ENCODE measurements around the gene TCF4.

TCF4 gene

GRCh38 chr18:55337908-55338521 lies 250.0 kb downstream of the TCF4 start:
- peaks cover 5% of the 10 kb centered on the region; the same call in 1 of the 2 replicates for H3F3A ChIP-seq (ENCODE audit: low read depth)
- H3K9me2 ChIP-seq (replicated peaks; ENCODE audit: low read depth, low read length) = no peaks in the 10 kb centered on the region
- TF ChIP-seq EZH2phosphoT487 (IDR thresholded peaks at IDR 0.05; ENCODE audit: borderline replicate concordance) = no peak
- no peak for TF ChIP-seq CTCF (conservative IDR thresholded peaks at IDR 0.05; ENCODE audit: low read length)
- H3K4me3 ChIP-seq (ENCODE audit: low read length, poor library complexity, severe bottlenecking) = peak overlapping the region; percentile 33
- no peaks in the 10 kb centered on the region for H3K36me3 ChIP-seq (ENCODE audit: insufficient read depth, low read length)
- H3K4me2 ChIP-seq (ENCODE audit: low read depth, low read length, poor library complexity, severe bottlenecking) = peak overlapping the region; percentile 69
- no peaks in the 10 kb centered on the region for H3K9me3 ChIP-seq (ENCODE audit: insufficient read depth, low read depth, low read length)
- no peaks in the 10 kb centered on the region for H4K20me1 ChIP-seq (ENCODE audit: insufficient read depth, low read length, poor library complexity, severe bottlenecking)
- peaks cover 50% of the 10 kb centered on the region for H3K4me1 ChIP-seq (ENCODE audit: insufficient read depth, low read length, poor library complexity, severe bottlenecking)
- no peak overlapping the region for H3K9ac ChIP-seq (ENCODE audit: low read depth, low read length, poor library complexity, severe bottlenecking)
- no peaks in the 10 kb centered on the region; the same call in 1 of the 2 replicates for H3K79me2 ChIP-seq (ENCODE audit: insufficient read depth, low read length)
- H3K27me3 ChIP-seq (ENCODE audit: insufficient read depth, low read length, poor library complexity, severe bottlenecking) = no peaks in the 10 kb centered on the region
- H2AFZ ChIP-seq (ENCODE audit: low read length) = no peak overlapping the region

DNA sequence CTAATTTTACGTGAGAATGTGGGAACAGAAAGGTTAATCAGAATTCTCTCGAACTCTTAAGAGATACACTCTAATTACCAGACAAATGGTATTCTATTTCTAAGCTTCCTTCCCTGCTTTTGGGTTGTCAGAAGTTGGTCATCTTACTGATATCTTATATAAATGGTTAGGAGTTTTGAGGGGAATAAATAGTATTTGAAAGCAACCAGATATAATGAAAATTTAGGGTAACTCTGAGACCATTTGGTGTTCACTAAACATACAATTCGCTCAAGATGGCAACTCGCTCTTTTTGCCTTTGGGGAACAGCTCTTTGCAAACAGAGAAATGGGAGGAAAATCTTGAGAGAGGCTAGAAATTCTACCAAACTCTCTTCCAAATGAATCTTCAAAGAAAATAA lies 250.9 kb downstream of the TCF4 start:
- TF ChIP-seq EZH2phosphoT487 (IDR thresholded peaks at IDR 0.05; ENCODE audit: borderline replicate concordance) = no peak
- TF ChIP-seq CTCF (conservative IDR thresholded peaks at IDR 0.05; ENCODE audit: low read length) = no peak
- Histone ChIP-seq H3K4me2 (ENCODE audit: low read depth, low read length, poor library complexity, severe bottlenecking) (no peak overlapping the region), H3K4me3 (ENCODE audit: low read length, poor library complexity, severe bottlenecking) (no peak overlapping the region), H3K27me3 (ENCODE audit: insufficient read depth, low read length, poor library complexity, severe bottlenecking) (no peaks in the 10 kb centered on the region), H2AFZ (ENCODE audit: low read length) (no peak overlapping the region), H3K4me1 (ENCODE audit: insufficient read depth, low read length, poor library complexity, severe bottlenecking) (peaks cover 50% of the 10 kb centered on the region), H3K9me2 (replicated peaks; ENCODE audit: low read depth, low read length) (no peaks in the 10 kb centered on the region), H3F3A (ENCODE audit: low read depth) (peaks cover 5% of the 10 kb centered on the region; the same call in 1 of the 2 replicates), H3K9me3 (ENCODE audit: insufficient read depth, low read depth, low read length) (no peaks in the 10 kb centered on the region), H3K36me3 (ENCODE audit: insufficient read depth, low read length) (no peaks in the 10 kb centered on the region), H3K79me2 (ENCODE audit: insufficient read depth, low read length) (no peaks in the 10 kb centered on the region; the same call in 1 of the 2 replicates), H4K20me1 (ENCODE audit: insufficient read depth, low read length, poor library complexity, severe bottlenecking) (no peaks in the 10 kb centered on the region), H3K9ac (ENCODE audit: low read depth, low read length, poor library complexity, severe bottlenecking) (no peak overlapping the region)

DNA sequence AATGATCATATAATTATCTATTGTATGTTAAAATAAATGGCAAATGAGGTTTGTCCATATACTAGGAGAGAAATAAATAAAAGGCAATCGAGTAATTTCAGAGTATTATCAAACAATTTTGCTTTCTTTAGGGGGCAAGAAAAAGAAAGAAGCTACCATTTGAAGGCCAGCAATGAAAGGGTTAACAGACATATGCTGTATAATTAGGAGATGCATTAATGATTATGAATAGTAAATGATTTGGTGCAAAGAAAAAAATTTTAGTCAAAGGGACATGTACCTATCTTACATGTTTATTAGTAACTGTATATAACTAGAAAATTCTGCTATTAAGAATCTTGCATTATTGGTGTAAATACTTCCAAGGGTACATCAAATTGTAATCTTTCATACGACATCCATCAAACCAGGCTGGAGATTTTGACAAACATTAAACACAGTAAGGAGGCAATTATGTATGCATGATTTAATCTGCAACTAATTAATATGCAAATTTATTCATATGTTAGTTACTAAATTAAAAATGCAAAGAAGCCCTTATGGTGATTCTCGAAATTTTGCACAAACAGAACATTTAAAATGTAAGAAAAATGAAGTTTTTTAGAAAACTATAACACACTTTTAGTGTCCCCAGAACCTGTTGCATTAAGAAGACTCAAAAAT lies 251.4 kb downstream of the TCF4 start:
- H3K9me3 ChIP-seq (ENCODE audit: insufficient read depth, low read depth, low read length) = no peaks in the 10 kb centered on the region
- no peak overlapping the region for H3K4me3 ChIP-seq (ENCODE audit: low read length, poor library complexity, severe bottlenecking)
- no peaks in the 10 kb centered on the region for H3K27me3 ChIP-seq (ENCODE audit: insufficient read depth, low read length, poor library complexity, severe bottlenecking)
- H3K79me2 ChIP-seq (ENCODE audit: insufficient read depth, low read length) = no peaks in the 10 kb centered on the region; the same call in 1 of the 2 replicates
- no peaks in the 10 kb centered on the region for H3K36me3 ChIP-seq (ENCODE audit: insufficient read depth, low read length)
- no peak overlapping the region for H3K4me2 ChIP-seq (ENCODE audit: low read depth, low read length, poor library complexity, severe bottlenecking)
- H3K4me1 ChIP-seq (ENCODE audit: insufficient read depth, low read length, poor library complexity, severe bottlenecking) = peaks cover 50% of the 10 kb centered on the region
- peaks cover 5% of the 10 kb centered on the region; the same call in 1 of the 2 replicates for H3F3A ChIP-seq (ENCODE audit: low read depth)
- no peaks in the 10 kb centered on the region for H3K9me2 ChIP-seq (replicated peaks; ENCODE audit: low read depth, low read length)
- H4K20me1 ChIP-seq (ENCODE audit: insufficient read depth, low read length, poor library complexity, severe bottlenecking) = no peaks in the 10 kb centered on the region
- H3K9ac ChIP-seq (ENCODE audit: low read depth, low read length, poor library complexity, severe bottlenecking) = no peak overlapping the region
- no peak overlapping the region for H2AFZ ChIP-seq (ENCODE audit: low read length)
- TF ChIP-seq CTCF (conservative IDR thresholded peaks at IDR 0.05; ENCODE audit: low read length) (no peak), EZH2phosphoT487 (IDR thresholded peaks at IDR 0.05; ENCODE audit: borderline replicate concordance) (no peak)

Measured in Loucy (cell line).